Activated CD4-positive, alpha-beta T cell treated with anti-CD3 and anti-CD28 coated beads, Interleukin-2, amount 50 U/mL, for 24 hours (primary cell): ENCODE data around the gene CASK.

ENCODE experiments used
- DNase-seq, 2 donors: peaks; one replicate each; pipeline ENCODE4 v3.0.0-alpha.2; 2020; ENCODE audit warnings: low read depth in 1 of 2, low spot score in 1 of 2

CASK gene

DNA sequence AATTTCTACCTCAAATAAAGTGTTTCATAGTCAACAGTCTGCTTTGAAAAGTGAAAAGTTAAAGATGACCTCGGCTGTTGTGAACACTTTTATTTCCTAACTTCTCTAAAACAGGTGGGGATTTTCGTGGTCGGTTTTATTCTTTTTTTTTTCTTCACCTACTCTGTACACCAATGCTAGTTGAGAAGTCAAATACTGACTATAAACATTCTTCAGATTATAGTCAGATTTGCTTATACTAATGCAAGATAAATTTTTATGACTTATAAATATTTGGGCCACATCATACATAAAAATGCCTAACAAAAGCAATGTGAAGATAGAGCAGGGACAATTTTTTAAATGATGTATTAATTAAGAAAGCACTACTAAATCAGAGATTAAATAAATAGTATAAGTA lies 332.7 kb downstream of the CASK start:
- DNase-seq = no peak

DNA sequence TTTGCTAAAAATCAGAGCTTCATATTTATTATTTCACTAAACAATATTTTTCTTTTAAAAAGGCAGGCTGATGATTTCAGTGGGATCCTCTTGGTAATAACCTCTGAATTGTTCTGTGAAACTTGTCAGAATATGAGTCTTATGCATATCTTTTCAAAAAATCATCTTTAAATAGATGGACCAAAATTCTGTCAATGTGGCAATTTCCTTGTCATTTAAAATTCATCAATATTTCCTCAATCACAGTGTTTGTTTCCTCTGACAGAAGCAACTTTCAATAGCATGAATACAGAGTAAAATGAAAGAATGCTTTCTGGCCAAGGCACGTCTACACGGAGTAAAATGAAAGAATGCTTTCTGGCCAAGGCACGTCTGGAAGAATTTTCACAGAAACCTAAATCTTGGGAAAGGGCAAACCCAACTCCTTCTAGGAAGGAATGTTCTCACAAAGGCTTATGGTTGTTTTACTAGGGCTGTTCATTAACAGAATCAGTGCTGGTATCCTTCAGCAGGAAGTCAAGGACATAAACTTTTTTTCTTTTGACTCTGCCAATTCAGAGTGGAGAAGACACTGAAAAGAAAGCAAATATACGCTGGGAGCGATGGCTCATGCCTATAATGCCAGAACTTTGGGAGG lies 333.6 kb downstream of the CASK start:
- DNase-seq = no peak

DNA sequence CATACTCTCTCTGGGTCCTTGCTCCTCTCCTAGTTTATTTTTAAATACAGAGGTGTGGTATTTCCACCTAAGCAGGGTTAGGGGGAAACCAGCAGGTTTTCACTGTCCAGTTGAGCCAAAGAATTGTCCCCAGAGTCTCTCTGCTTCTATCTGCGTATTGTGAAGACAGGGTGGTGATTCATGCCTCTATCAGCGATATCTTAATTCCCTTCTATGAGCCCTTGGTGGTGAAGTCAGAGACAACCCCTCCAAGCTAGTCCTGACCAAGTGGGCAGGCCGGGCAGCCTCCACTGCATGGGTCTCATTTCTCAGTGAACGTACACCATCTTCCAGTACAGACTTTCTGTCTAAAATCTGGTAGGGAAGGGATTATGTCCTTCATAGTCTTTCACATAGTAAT lies 335.1 kb downstream of the CASK start:
- no peak for DNase-seq

DNA sequence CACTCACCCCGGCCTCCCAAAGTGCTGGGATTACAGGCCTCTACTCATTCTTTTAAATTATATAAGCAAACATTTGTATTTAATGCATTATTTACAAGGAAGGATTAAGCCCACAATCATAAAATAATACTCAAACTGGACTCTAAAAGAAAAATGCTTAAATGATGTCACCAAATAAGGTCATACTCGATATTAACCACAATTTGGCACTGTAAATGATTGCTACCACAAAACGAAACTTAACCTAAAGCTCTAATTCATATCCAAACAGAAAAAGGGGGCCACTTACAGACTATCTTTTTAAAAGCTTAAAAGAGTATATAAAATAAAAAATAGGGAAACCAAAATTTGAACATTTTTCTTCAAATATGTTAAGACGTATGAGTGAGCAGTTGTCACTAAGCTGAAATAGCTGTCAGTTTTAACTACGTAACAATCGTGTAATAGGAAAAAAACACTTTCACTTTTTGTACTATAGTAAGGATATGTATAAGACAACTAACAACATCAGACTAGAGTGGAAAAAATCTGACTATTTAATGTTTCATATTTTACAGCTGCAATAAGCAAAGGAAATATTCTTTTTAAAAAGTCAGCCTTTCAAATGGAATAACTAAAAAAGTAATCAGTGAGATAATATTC lies 342.8 kb downstream of the CASK start:
- DNase-seq = no peak

DNA sequence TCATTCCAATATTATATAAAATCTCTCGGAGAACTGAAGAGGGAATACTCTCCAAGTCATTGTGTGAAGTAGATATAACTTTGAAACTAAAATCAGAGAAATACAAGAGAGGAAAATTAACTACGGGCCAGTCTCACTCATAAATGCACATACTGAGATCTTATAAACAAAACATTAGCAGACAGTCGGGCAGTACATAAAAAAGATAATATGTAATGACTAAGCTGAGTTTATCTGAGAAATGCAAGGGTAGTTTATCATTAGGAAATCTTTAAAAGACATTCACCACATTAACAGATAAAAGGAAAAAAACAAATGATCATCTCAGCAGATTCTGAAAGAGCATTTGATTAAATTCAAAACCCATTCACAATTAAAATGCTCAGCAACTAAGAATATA lies 359.5 kb downstream of the CASK start:
- DNase-seq = no peak

DNA sequence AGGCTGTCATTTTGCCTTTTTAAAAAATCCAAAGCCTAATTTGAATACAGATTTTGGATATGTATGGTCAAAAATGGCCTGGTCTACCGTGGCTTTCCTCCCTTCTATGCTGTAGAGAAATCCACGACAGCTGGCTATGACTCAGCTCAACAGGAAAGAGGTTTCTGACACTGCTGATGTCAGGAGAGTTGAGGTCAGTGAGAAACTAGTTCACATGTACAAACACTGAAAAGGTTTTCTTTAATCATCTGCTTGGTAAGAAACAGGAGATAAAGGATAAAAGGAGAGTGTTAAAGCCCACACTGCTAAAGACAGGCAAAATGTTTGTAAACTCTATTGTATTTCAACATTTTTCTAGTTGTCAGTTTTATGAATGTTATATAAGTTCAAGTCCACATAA lies 362.3 kb downstream of the CASK start:
- no peak for DNase-seq

DNA sequence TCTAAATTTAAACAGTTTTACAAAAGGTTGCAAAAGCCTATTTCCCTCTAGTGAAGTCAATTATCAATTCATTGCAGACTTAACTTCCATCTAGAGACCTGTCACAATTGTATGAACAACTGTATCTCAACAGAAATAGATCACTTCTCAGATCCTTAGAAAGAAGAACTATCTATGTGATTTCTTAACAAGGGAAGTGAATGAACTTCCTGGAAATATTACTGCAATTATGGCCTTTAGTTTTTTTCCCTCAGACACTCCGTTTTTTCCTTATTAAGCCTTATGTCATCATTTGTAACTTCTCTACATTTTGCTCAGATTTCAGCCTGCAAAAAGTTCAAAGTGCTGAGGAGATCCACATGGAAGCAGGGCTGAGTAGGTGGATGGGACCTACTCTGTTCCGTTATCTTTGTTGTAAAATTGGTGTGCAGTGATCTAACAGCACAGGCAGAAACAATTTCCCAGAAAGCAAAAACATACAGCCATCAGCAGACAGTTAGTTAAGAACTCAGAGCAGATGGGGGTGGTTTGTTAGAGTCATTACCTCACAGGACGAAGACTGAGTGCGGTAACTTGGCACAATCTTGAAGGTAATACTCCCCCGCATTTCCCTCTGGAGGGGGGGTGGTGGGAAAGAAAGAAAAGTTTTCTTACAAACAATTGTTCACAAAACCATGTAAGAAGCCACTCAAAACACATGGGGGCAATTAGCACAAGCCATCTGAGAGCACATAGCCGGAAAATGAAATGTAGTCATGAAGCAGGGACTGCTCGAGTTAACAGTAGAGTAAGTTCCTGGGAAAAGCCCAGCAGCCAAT lies 363.9 kb downstream of the CASK start:
- DNase-seq = no peak

DNA sequence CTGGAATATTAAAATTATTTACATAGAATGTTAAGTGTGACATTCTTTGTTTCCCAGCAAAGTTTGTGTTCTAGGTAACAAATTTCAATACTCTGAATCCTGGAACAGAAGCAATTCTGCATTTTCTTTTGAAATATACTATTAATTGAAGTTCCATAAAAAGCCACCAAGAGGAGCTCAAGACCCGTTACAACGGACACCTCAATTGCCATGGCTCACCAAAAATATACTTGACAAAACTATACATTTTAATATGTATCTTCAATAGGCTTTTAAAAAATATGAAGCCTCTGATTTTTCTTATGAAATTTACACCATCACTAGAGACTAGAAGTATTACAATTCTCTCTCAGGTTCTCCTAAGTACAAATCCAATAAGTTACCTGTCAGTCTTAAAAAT lies 364.8 kb downstream of the CASK start:
- DNase-seq = no peak

DNA sequence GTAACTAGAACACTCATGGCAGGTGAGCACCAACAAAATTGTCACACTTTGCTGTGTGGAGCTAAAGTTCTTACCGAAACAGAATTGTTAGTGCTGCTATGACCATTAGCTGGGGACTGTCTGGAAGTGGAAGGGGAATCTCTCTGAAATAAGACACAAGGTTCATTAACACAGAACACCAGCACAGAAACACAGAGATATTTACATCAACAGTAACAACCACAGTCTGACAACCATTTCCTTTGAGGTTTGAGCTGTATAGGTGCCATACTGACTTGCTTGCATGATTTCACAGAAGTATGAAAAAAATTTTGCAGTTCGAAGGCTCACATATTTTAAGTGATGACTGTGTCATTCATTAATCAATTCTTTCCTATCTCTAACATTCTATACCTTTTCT lies 366.4 kb downstream of the CASK start:
- no peak for DNase-seq

DNA sequence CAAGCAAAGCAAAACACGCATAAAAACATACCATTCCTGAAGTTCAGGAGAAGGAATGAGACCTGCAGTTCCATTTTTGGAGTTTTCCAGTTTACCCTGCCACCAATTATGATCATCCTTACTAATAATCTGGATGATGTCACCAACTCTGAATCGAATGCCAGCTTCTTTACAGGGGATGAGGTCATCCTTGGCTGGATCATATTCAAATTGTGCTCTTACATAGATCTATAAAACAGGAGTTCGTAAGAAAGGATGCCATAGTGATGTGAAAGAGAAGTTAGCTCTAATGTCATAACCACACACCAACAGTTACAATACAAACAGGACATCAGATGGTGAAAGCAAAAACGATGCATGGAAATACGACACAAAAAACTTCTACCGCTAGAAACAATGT lies 369.7 kb downstream of the CASK start:
- no peak for DNase-seq

DNA sequence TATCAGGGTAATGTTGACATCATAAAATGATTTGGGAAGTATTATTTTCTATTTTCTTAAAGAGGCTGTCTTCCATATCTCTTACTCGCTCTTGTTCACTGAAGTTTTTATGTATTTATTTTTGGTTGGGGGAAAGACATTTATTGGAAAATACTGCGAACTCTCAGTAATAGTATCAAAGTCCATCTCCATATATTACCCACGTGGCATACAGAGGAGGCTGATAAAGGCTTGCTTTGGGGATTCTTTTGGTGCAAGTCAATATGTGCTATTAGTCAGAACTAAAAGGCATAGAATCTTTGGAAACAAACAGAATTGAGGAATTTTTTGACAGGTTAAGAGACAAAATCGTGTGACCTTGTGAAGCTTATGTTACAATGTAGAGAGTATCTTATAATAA lies 374.9 kb downstream of the CASK start:
- DNase-seq = no peak

DNA sequence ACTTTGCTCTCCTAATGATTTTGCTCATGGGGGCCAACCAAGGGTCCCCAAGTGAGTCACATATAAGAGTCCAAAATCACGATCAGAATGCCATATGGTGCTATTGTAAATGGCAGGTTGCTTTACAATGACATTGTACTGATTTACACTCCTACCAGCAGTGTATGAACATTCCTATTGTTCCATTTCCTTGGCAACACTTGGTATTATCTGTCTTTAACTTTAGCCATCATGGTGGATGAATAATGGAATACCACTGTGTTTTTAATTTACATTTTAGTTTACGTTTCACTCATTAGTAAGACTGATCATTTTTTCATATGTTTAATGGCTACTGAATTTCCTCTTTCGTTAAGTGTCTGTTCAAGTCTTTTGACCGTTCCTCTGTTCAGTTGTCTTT lies 379.7 kb downstream of the CASK start:
- DNase-seq = no peak

DNA sequence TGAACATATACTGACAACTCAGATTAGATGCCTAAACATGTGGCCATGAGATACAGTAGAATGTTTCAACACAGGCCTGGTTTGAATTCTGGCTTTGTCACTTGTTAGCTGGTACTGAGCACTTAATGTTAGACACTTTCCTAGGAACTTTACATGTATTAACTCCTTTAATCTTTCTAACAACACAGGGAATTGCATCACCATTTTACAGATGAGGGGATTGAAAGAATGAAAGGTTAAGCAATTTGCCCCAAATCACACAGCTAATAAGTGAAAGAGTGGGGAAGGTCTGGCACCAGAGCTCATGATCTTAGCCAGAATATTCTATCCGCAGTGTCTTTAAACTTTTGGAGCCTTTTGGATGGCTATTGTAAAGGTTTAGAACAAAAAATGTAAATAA lies 380.3 kb downstream of the CASK start:
- DNase-seq = no peak

DNA sequence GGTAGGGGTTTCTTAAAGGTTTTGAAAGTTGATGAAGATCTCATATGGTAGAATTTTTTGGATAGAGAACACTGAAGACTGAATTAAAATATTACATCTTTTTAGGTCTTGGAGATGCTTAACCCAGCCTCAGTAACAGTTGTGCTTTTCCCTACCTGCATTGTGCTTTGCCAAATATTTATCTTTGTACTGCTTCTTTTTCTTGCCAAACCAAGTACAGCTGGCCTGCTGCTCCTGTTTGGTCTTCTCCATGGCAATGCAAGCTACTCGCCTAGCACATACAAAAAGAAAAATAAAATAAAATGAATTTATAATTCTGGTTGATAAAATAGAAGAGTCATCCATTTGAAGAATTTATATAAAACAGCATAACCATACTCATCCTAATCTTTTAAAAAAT lies 380.8 kb downstream of the CASK start:
- DNase-seq = no peak

DNA sequence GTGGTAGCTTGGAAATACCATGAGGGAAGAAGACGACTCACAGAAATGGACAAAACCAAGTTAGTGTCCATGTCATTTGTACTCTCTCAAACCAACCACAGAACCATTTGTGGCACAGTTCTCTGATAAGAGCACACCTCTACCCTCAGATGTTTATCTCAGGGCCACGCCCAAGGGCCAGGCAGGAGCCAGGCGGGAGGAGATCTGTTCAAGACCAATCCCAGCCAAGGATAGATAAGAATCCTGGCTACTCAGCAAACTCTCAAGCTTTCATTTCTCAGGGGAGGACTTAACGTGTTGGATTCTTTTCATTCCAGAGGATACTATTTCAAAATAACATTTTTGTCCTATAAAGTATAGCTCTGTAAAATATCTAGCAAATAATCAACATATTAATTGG lies 381.2 kb downstream of the CASK start:
- no peak for DNase-seq

DNA sequence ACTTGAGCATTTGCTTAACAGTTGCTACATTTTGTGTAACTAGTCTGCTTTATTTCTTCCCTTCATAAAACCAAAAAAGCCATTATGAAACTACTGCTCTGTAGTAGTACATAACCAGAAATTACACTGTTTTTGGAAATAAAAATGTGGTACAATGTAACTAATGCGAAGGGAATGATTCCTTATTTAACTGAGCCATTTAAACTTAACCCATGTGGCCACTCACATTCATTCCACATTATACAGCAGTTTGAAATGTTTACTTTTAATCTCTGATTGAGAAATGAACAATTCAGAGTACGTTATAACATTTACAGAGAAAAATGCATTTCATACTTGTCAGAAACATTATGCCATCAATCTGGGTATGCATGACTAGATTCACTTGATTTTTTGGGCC lies 382.0 kb downstream of the CASK start:
- no peak for DNase-seq

DNA sequence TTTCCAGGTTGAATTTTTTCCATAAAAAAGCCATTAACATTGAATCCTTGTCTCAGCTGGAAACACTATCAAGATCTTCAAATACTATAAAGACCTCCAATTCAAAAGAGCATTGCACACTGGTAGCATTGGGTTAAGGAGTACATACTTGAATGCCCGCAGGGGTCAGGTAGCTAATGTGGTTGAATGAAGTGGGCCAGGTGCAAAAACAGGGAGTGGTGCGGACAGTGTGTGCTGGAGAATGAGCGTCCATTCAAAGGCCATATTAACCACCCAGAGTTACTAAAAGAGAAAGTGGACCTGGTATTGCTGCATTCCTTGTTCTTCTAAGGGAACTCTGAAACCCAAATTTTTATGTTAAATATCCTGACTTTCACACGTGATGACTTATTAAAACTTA lies 384.6 kb downstream of the CASK start:
- no peak for DNase-seq

DNA sequence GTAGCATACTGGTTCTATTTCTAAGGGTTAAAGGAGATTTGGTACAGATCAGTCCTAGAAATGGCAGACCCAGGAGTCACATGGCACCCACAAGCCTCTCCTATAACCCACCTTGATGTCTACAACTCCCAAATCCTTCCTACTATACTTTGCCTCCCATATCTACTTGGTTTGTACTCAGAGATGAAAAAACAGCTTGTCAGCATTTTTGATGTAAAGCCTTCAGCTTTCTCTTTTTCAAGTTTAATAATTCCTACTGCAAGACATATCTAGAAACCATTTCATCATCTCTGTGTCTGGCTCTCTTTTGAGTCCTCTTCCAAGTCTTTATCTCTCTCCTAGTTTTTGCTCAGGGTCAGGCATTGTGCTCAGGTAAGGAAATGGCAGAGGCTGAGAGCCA lies 393.3 kb downstream of the CASK start:
- no peak for DNase-seq

DNA sequence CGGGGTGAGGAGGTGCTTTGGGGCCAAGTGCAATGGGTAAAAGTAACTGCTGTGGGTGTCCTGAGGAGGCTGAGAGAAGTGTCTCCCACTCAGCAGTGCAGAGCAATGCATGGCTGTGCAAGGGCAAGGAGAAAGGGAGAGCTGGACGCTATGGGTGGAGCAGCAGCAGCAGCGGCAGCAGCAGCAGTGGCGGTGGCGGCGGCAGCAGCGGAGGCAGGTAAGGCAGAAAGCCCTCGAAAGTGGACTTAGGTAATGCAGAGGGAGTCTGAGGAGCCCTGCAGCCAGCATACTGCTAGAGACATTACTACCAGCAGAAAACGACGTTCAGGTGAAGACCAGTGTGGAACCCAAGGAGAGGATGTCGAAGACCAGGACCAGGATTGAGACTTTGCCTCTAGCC lies 394.1 kb downstream of the CASK start:
- no peak for DNase-seq

DNA sequence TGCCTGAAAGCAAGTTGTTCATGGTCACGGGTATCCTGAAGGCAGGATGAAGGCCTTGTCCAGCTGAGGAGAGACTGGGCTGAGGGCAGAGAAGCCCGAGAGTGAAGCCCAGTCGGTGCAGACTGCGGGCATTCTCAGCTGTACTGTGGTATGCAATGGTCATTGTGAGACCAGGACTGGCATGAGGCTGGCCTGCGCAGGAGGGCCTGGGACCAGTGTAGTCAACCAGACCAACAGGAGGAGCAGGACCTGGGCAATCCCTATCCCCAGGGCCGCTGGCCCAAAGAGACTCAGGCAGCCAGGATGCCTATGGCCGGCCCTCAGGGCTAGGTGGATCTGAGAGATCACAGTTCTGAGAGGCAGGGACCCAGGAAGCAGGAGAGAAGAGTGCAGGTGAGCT lies 394.6 kb downstream of the CASK start:
- no peak for DNase-seq

DNA sequence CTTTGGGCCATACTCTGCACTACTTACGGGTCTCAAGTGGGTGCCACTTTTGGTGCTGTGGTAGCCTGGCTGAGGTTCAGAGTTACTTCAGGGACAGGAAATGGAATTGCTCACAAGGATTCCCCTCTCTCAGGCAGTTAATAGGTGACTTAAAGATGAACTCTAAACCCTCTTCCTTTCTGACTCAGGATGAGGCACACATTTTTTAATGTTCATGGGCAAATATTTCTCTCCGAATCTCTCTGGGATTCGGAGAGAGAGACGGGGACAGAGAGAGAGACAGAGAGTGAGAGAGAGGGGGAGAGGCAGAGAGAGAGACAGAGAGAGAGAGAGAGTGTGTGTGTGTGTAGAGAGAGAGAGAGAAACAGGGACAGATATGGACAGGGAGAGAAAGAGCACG lies 396.4 kb downstream of the CASK start:
- DNase-seq = no peak

DNA sequence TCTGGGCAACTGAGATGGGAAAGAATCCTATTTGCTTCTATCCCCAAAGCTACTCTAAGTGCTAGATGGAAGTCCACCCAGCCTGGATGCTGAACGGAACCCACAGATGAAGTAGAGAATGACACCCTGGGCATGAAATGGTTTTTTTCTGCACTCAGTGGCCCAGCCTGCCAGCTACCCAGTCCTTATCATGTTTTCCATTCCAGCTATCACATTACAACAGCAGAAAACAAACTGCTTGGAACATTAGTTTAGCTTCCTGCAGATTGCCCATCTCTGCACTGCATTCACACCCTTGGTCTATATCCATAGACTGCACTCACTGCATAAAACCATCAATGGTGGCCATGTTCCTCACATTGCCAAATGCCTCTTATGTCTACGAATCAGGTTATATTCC lies 397.1 kb downstream of the CASK start:
- no peak for DNase-seq

DNA sequence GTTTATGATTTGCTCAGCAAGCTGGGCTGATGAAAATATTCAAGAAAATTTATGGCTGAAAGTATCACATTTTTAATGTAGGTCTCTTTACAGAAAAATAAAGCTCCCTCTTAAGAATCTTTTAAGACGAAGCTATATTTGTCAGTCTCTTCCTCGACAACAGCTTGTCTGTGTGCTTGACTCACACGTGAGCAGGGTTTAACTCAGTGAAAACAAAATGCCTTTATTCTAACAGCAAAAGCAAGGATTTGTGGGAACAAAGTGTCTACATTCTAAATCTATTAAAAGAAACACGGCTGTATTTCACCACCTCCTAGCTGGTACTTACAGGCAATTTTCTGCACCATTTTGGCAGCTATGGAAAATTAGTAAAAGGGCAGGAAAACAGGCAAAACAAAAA lies 400.7 kb downstream of the CASK start:
- DNase-seq = no peak
